ENCODE measurements around the gene KCNH4. TPM values are rescaled to one million over a fixed set of nuclear protein-coding genes. Genes with fewer than 3 reads are reported as not detected.

KCNH4 gene
- total and polyA plus RNA-seq, 2 donors (not counting 1 experiment from before 2014, with no cell fraction given): 0.62 to 1.0 TPM

DNA sequence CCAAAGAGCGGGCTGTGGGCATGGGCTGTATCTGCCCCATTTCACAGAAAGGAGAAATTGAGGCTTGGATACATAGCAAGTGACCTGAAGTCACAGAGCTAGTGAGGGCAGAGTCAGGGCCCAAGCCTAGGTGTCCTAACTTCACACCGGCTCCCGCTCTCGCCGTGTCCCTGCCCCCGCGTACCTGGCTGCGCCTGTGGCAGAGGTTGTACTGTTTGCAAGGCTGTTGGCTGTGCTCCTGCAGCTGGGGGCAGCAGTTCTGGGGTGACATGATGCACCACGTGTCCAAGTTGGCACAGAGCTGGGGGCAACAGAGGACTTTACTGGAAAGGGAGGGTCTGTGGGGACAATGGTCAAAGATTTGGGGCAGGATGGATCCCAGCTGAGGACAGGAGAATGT, 71.9 kb downstream of the KCNH4 start:
- no peak overlapping the region for H3K27ac Mint-ChIP-seq
- CTCF ChIA-PET: interaction anchor here (0.7 to 2.4 kb wide), 6 partner anchors 7 to 143 kb away, joined by 3 to 8 read pairs (median 4); partner anchors contain the start of gene NKIRAS2

More for the DNA sequence above, 71.9 kb downstream of the KCNH4 start:
- H3K9me3 ChIP-seq (ENCODE audit: control extremely low read depth in 1 of 3, control insufficient read depth in 2 of 3, insufficient read depth in 1 of 3, low read length in 2 of 3): peaks cover 0 to 4% (median 0%) of the 10 kb centered on the region in 3 donors
- H3K4me1 ChIP-seq (ENCODE audit: control insufficient read depth in 2 of 2, insufficient read depth in 2 of 2, low read length in 2 of 2): peaks cover 28 to 37% of the 10 kb centered on the region in 2 donors
- DNase-seq: no peak
- H3K4me3 ChIP-seq (ENCODE audit: control extremely low read depth in 1 of 5, extremely low read depth in 1 of 5, insufficient read depth in 1 of 5, low read depth in 2 of 5, low read length in 4 of 5): no peak overlapping the region
- TF ChIP-seq, protein P1, sequence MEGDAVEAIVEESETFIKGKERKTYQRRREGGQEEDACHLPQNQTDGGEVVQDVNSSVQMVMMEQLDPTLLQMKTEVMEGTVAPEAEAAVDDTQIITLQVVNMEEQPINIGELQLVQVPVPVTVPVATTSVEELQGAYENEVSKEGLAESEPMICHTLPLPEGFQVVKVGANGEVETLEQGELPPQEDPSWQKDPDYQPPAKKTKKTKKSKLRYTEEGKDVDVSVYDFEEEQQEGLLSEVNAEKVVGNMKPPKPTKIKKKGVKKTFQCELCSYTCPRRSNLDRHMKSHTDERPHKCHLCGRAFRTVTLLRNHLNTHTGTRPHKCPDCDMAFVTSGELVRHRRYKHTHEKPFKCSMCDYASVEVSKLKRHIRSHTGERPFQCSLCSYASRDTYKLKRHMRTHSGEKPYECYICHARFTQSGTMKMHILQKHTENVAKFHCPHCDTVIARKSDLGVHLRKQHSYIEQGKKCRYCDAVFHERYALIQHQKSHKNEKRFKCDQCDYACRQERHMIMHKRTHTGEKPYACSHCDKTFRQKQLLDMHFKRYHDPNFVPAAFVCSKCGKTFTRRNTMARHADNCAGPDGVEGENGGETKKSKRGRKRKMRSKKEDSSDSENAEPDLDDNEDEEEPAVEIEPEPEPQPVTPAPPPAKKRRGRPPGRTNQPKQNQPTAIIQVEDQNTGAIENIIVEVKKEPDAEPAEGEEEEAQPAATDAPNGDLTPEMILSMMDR (IDR thresholded peaks at IDR 0.05): no peak
- TF ChIP-seq EZH2 (IDR thresholded peaks at IDR 0.05; ENCODE audit: borderline replicate concordance, insufficient read depth, low read depth, low read length, poor library complexity, severe bottlenecking): no peak
- 95% methylated on average over 9 of the region's 9 CpGs for WGBS (ENCODE audit: insufficient coverage)
- Mint-ChIP-seq H3K4me3 (no peak overlapping the region), H3K9me3 (ENCODE audit: insufficient read depth) (no peaks in the 10 kb centered on the region), H3K27me3 (no peaks in the 10 kb centered on the region), H3K4me1 (peaks cover 40% of the 10 kb centered on the region)
- peaks cover 0 to 35% of the 10 kb centered on the region in 2 experiments for H3K36me3 ChIP-seq (replicated peaks in 1 of 2; ENCODE audit: control extremely low read depth in 1 of 2, control insufficient read depth in 1 of 2, extremely low read depth in 1 of 2, insufficient read depth in 2 of 2, low read length in 1 of 2)
- no peaks in the 10 kb centered on the region for H3K27me3 ChIP-seq (replicated peaks in 1 of 4; ENCODE audit: control extremely low read depth in 1 of 4, control insufficient read depth in 3 of 4, insufficient read depth in 4 of 4, low read length in 3 of 4)
- intact Hi-C loops (cut with micrococcal nuclease): no loop called here
- POLR2A ChIA-PET: no interaction called here
- no peak overlapping the region for H3K27ac ChIP-seq (ENCODE audit: low read length in 2 of 2)
- H2AFZ ChIP-seq (ENCODE audit: insufficient read depth, low read depth, low read length, poor library complexity, severe bottlenecking): no peak overlapping the region
- no peak overlapping the region for H3K9ac ChIP-seq (ENCODE audit: low read length)
- H3K79me2 ChIP-seq (ENCODE audit: control insufficient read depth, insufficient read depth, low read length): peaks cover 10% of the 10 kb centered on the region
- H3K4me2 ChIP-seq (replicated peaks; ENCODE audit: low read depth, low read length, poor library complexity, severe bottlenecking): no peak overlapping the region
- no peaks in the 10 kb centered on the region for H4K20me1 ChIP-seq (ENCODE audit: control insufficient read depth, insufficient read depth, low read length, poor library complexity, severe bottlenecking)
- no peak for ATAC-seq (ENCODE audit: low read depth)

All from B cell (primary cell).